ENCODE measurements around the gene FOXP1.
"Not testable (repeated sequence)": the region's sequence is repeated elsewhere in the genome, so short reads cannot be mapped to it uniquely, and the experiment has no call there.

Gene FOXP1

GRCh38 chr3:71033681-71034220, 549.8 kb downstream of the FOXP1 start:
- DNase-seq (ENCODE audit: low read depth), result no peak

GRCh38 chr3:71031914-71032521, 551.5 kb downstream of the FOXP1 start:
- no peak for DNase-seq (ENCODE audit: low read depth)

GRCh38 chr3:71031181-71031580, 552.3 kb downstream of the FOXP1 start:
- DNase-seq (ENCODE audit: low read depth), result no peak

GRCh38 chr3:71030748-71031147, 552.8 kb downstream of the FOXP1 start:
- DNase-seq (ENCODE audit: low read depth), result no peak

- no peak for DNase-seq (ENCODE audit: low read depth)
These were observed 553.8 kb downstream of the FOXP1 start for GRCh38 chr3:71029770-71030169.

- no peak for DNase-seq (ENCODE audit: low read depth)
These were observed 554.7 kb downstream of the FOXP1 start for GRCh38 chr3:71028802-71029201.

GRCh38 chr3:71028184-71028583, 555.3 kb downstream of the FOXP1 start:
- DNase-seq (ENCODE audit: low read depth), result no peak

GRCh38 chr3:71026634-71027578, 556.6 kb downstream of the FOXP1 start:
- no peak for DNase-seq (ENCODE audit: low read depth)

- DNase-seq (ENCODE audit: low read depth), result no peak
These were observed 558.0 kb downstream of the FOXP1 start for GRCh38 chr3:71025516-71025915.

GRCh38 chr3:71025010-71025409, 558.5 kb downstream of the FOXP1 start:
- DNase-seq (ENCODE audit: low read depth), result no peak

- DNase-seq (ENCODE audit: low read depth), result no peak
These were observed 560.8 kb downstream of the FOXP1 start for GRCh38 chr3:71022551-71023335.

- DNase-seq (ENCODE audit: low read depth), result no peak
These were observed 564.7 kb downstream of the FOXP1 start for GRCh38 chr3:71018799-71019198.

- no peak for DNase-seq (ENCODE audit: low read depth)
These were observed 567.2 kb downstream of the FOXP1 start for GRCh38 chr3:71016178-71016845.

GRCh38 chr3:71014616-71015015, 568.9 kb downstream of the FOXP1 start:
- DNase-seq (ENCODE audit: low read depth), result not testable (repeated sequence)

GRCh38 chr3:71012971-71013370, 570.6 kb downstream of the FOXP1 start:
- DNase-seq (ENCODE audit: low read depth), result no peak

- DNase-seq (ENCODE audit: low read depth), result no peak
These were observed 571.8 kb downstream of the FOXP1 start for GRCh38 chr3:71011565-71012287.

- peak; percentile 8 for DNase-seq (ENCODE audit: low read depth)
These were observed 572.6 kb downstream of the FOXP1 start for GRCh38 chr3:71010726-71011455.

- DNase-seq (ENCODE audit: low read depth), result no peak
These were observed 575.1 kb downstream of the FOXP1 start for GRCh38 chr3:71008350-71008935.

GRCh38 chr3:71006810-71007785, 576.4 kb downstream of the FOXP1 start:
- DNase-seq (ENCODE audit: low read depth), result no peak

Measured in T-helper 22 cell (primary cell).